ENCODE results near the gene BCAS3. TPM values are rescaled to one million over a fixed set of nuclear protein-coding genes. Genes with fewer than 3 reads are reported as not detected.
A peak's percentile ranks its signal among the peaks of the same experiment; 100 is the strongest.

BCAS3 gene
- total and polyA plus RNA-seq, 12 donors = 6.1 to 21.8 (median 17.2) TPM

DNA sequence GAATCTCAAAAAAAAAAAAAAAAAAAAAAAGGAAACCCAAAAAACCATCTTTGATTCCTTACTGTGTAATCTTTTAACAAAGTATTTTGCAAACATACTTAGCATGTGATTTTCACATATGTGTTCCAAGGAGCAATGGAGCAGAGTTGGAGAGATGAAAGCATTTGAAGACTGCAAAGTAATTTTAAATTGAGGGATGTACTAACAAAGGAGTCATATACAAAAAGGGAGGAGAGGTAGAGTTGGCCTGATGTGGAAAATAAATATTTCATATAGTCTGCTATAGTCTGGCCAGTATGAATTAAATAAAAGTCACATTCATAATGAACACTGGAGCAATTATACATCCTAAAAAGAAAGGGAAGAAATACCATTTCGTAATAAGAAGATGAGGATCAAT, 456.2 kb downstream of the BCAS3 start:
- no peaks in the 10 kb centered on the region for H3K9me3 ChIP-seq
- 84 to 97% methylated on average over 1 of the region's 1 CpG for WGBS, 2 donors
- H3K36me3 ChIP-seq = no peaks in the 10 kb centered on the region
- DNase-seq (no peak), ATAC-seq (no peak)
- intact Hi-C loops (cut with DNase I) = loop anchor here in 1 of 10 donors (10.0 kb wide), 1 partner anchor 129 kb away; no protein-coding TSS in a partner anchor
- H3K4me1 ChIP-seq = peaks cover 0 to 23% (median 9%) of the 10 kb centered on the region in 9 donors
- no peak overlapping the region for H3K4me3 ChIP-seq
- TF ChIP-seq, protein P1, sequence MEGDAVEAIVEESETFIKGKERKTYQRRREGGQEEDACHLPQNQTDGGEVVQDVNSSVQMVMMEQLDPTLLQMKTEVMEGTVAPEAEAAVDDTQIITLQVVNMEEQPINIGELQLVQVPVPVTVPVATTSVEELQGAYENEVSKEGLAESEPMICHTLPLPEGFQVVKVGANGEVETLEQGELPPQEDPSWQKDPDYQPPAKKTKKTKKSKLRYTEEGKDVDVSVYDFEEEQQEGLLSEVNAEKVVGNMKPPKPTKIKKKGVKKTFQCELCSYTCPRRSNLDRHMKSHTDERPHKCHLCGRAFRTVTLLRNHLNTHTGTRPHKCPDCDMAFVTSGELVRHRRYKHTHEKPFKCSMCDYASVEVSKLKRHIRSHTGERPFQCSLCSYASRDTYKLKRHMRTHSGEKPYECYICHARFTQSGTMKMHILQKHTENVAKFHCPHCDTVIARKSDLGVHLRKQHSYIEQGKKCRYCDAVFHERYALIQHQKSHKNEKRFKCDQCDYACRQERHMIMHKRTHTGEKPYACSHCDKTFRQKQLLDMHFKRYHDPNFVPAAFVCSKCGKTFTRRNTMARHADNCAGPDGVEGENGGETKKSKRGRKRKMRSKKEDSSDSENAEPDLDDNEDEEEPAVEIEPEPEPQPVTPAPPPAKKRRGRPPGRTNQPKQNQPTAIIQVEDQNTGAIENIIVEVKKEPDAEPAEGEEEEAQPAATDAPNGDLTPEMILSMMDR (IDR thresholded peaks at IDR 0.05) = no peak
- H3K27ac ChIP-seq = peak overlapping the region in 3 of 10 donors; percentile 14 to 54 (median 53)
- no peaks in the 10 kb centered on the region for H3K27me3 ChIP-seq

DNA sequence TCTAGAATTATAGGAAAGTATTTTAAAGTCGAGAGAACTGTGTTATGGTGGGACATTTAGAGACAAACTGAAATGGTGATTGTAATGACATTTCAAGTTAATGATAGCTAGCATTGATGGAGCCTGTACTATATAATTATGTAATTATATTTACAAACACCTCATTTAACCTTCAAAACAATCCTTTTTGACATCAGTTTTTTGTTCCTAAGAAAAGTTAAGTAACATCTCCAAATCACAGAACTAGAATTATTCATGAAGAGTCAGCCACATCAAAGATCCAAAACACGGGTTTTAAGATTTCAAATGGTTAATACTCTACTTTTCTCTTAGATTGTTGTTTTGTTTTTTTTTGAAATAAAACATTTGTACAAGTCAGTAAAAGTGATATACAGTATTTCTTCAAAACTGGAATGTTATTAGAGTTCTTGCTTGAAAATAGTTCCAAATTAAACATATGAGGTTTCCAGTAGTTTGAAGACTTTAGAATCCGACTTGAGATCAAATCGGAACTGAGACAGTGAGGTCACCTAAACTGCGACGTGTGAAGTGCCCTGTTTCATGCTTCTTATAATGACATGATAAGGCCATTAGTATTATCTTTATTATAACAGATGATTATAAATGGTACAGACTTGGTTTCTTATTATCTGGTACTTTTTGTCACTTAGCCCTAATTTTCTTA, 457.0 kb downstream of the BCAS3 start:
- Histone ChIP-seq H3K4me3 (peak overlapping the region in 4 of 10 donors; percentile 9 to 35 (median 21)), H3K27me3 (no peaks in the 10 kb centered on the region), H3K27ac (peak overlapping the region in 5 of 10 donors; percentile 4 to 54 (median 42)), H3K36me3 (no peaks in the 10 kb centered on the region), H3K9me3 (no peaks in the 10 kb centered on the region), H3K4me1 (peaks cover 0 to 23% (median 6%) of the 10 kb centered on the region in 9 donors)
- 73 to 77% methylated on average over 6 of the region's 6 CpGs for WGBS, 2 donors
- ATAC-seq (no peak), DNase-seq (no peak)
- intact Hi-C loops (cut with DNase I) = loop anchor here in 2 of 10 donors (5.0 to 10.0 kb wide), 2 partner anchors 130 to 253 kb away; no protein-coding TSS in a partner anchor
- TF ChIP-seq, protein P1 (IDR thresholded peaks at IDR 0.05) = no peak

DNA sequence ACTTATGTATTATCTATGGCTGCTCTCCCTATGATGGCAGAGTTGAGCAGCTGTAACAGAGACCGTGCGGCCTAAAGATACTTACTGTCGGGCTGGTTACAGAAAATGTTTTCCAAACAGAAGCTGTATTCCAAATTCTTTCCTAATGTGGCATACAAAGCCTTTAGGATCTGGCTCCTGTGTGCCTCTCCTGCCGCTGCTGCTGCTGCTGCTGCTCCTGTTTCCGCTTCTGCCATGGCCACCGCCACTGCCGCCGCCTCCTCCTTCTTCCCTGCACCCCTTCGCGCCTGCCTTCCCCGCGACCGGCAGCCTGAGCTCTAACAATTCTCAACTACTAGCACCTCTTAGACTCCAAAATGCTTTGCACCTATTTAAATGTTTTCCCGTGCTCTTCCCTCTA, 458.1 kb downstream of the BCAS3 start:
- peak overlapping the region in 6 of 10 donors; percentile 9 to 54 (median 35) for H3K27ac ChIP-seq
- no peaks in the 10 kb centered on the region for H3K36me3 ChIP-seq
- ATAC-seq (peak in 1 of 8 donors; percentile 63), DNase-seq (peak in 1 of 2 donors; percentile 24)
- no peaks in the 10 kb centered on the region for H3K27me3 ChIP-seq
- intact Hi-C loops (cut with DNase I) = loop anchor here in 2 of 10 donors (5.0 to 10.0 kb wide), 2 partner anchors 131 to 252 kb away; no protein-coding TSS in a partner anchor
- peaks cover 0 to 27% (median 6%) of the 10 kb centered on the region in 9 donors for H3K4me1 ChIP-seq
- 72 to 76% methylated on average over 14 of the region's 14 CpGs for WGBS, 2 donors
- TF ChIP-seq, protein P1 (IDR thresholded peaks at IDR 0.05) = no peak
- H3K4me3 ChIP-seq = peak overlapping the region in 5 of 10 donors; percentile 17 to 35 (median 25)
- no peaks in the 10 kb centered on the region for H3K9me3 ChIP-seq

DNA sequence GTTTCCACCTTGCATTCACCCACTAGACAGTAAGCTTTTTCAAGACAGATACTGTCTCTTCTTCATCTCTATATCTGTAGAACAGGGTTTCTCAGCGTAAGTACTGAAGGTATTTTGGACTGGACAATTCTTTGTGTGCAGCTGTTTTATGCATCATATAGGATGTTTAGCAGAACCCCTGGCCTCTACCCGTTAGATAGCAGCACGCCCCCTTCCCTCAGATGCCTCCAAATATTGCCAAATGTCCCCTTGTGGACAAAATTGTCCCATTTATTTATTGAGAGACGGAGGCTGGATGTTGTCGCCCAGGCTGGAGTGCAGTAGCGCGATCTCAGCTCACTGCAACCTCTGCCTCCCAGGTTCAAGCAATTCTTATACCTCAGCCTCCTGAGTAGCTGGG, 458.6 kb downstream of the BCAS3 start:
- H3K4me3 ChIP-seq = peak overlapping the region in 2 of 10 donors; percentile 31 to 35
- DNase-seq (no peak), ATAC-seq (no peak)
- no peaks in the 10 kb centered on the region for H3K36me3 ChIP-seq
- WGBS, 2 donors = 87 to 94% methylated on average over 7 of the region's 7 CpGs
- TF ChIP-seq, protein P1 (IDR thresholded peaks at IDR 0.05) = no peak
- intact Hi-C loops (cut with DNase I) = loop anchor here in 2 of 10 donors (5.0 to 10.0 kb wide), 2 partner anchors 131 to 251 kb away; no protein-coding TSS in a partner anchor
- H3K27ac ChIP-seq = peak overlapping the region in 2 of 10 donors; percentile 9 to 13
- H3K27me3 ChIP-seq = no peaks in the 10 kb centered on the region
- H3K9me3 ChIP-seq = no peaks in the 10 kb centered on the region
- H3K4me1 ChIP-seq = peaks cover 0 to 27% (median 6%) of the 10 kb centered on the region in 9 donors

Measured in heart right ventricle (tissue), 16 donors.